DMS153 treated with DMSO at 0.1 percent for 48 hours (cell line): ENCODE data around the gene MYRIP.
"Not testable (repeated sequence)": the region's sequence is repeated elsewhere in the genome, so short reads cannot be mapped to it uniquely, and the experiment has no call there.

Source experiments
- DNase-seq: peaks from one replicate; lab custom pipeline; 2025; ENCODE audit not compliant: unreplicated experiment; lab: John Stamatoyannopoulos, UW

MYRIP gene

DNA sequence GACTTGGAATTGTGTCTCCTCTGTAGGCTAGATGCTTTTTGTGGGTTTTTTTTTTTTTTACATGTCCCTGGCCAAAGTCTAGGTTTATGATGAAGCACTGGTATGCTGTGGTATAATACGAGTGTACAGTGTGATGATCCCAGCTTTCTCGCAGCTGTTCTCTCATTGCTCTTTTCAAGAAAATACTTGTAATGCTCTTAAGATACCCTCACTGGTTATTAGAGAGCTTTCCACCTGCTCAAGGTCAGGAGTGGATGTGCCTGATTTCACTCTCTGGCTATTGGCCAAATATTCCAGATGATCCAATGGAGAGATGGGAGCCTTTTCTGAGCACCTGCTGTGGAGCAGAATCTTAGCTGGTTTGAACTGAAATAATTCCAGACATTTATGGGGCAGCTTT lies 215.1 kb downstream of the MYRIP start:
- no peak for DNase-seq

DNA sequence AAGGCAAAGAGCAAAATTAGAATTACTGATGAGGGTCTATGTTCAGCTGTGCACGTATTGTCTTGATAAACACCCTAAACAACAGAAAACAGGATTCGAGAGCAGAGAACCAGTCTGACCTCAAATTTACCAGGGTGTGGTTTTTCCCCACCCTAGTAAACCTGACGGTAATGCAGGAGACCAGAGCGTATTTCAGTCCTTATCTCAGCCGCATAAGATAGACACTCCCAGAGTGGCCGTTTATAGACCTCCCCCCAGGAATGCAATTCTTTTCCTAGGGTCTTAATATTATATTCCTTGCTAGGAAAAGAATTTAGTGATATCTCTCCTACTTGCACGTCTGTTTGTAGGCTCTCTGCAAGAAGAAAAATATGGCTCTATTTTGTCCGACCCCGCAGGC lies 216.5 kb downstream of the MYRIP start:
- not testable (repeated sequence) for DNase-seq

DNA sequence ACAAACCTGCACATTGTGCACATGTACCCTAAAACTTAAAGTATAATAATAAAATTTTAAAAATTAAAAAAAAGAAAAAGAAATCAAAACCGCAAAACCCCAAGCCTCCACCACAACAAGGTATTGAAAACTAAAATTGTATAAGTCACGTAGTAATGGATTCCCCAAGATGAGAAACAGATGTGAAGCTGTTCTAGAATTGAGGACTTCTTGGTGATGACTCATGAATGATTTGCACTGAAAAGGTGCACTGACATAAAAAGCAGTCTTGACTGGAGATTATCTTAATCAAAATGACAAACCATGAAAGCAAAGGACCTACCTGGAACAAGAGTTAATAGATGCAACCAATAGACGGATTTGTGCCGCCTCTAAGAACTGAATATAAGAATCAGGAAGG lies 225.8 kb downstream of the MYRIP start:
- no peak for DNase-seq

DNA sequence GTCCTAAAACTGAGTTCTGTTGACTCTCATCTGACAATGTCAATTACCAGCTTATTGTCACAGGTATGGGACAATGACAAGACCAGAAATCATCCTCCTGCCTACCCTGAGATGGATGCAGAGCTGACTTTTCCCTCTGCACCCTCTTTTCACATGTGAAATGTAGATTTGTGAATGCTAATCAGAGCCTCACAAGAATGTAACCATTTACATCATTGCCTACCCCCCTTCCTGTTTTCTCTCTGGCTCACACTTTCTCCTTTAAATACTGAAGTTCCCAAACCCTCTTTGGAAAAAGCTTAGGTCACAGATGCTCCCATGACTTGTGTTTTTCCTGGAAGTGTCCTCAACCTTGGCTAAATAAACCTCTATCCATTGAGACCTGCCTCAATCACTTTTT lies 228.2 kb downstream of the MYRIP start:
- DNase-seq = no peak

DNA sequence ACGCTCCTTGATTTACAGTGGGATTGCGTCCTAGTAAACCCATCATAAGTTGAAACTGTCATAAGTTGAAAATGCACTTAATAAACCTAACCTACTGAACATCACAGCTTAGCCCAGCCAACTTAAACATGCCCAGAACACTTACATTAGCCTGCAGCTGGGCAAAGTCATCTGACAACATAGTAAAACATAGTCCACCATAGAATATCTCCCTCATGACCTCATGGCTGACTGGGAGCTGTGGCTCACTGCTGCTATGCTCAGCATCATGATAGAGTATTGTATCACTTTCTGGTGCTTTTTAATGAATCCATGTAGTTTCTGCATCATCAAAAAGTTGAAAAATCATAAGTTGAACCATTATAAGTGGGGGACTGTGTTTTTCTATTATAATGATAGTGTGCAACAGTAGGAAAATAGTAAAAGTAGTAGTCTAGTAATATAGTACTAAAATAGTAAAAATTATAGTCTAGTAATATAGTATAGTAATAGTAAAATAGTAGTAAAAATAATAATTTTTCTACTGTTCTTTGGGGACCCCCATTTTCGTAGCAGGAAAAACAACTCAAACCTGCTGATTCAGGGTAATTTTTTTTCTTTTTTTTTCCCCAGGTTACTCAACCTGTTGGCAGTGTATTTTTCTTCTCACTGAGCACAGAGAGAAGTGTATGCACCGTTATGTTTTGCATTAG lies 233.5 kb downstream of the MYRIP start:
- no peak for DNase-seq

DNA sequence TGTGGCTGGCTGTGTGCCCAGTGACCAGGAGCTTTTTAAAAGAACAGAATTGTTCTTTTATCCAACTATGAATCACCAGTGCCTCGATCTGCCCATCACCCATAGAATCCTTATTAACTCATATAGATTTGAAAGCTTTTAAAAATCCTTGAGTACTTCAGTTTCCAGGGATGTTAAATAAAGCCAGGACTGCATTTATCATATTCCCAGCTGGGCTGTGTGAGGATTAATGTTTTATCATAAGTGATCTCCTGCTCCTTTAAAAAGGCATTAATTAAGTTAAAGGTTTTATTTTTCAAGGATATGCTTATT lies 234.0 kb downstream of the MYRIP start:
- no peak for DNase-seq

DNA sequence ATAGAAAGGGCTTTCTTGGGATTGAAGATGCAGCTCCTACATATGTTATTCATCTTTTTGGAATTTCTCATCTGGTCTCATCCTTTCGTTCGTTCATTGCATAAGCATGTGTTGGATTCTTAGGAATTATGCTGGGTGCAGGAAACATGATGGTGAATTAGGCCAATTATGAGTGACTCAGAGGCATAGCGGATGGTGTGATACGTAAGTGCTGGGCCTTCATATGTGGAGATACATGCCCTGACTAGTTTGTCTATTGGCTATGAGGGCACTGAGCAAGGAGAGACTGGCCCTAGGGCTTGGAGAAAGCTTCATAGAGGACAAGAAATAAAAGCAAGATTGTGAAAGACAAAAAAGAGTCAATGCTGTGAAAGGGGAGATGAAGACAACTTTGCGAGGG lies 235.1 kb downstream of the MYRIP start:
- no peak for DNase-seq

DNA sequence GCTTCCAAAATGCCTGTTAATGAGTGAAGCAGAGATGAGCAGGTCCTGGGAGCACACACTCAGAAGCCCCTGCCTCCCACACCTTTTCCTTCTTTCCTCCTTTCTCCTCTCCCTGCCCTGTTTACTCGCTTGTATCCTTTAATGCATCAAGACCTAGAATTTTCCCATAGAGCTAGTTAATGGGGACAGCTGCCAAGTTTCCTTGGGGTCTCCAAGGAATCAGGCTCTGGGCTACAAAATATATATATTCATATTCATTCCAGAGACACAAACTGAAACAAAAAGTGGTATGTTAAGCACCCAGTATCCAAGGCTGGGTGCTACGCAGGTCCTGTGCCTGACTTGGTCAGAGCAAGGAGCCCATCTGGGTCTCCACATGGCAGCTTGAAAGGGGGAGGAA lies 235.6 kb downstream of the MYRIP start:
- no peak for DNase-seq

DNA sequence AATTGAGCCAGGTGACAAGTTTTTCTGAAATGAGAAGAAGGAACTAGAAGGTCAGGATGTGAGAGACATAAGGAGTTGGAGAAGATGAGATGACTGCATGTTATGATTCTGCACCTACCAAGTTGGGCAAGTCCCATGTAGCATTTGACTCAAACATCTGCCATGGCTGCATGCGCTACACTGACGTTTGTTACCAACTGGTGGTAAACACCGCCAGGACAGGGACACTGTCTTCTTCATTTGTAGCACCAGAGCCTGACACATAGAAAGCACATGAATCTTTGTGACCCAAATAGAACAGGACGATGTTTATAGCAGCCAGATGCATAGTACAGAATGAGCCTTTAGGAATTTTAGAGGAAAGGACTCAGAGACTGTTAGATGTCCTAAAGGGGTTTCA lies 236.7 kb downstream of the MYRIP start:
- DNase-seq = no peak

DNA sequence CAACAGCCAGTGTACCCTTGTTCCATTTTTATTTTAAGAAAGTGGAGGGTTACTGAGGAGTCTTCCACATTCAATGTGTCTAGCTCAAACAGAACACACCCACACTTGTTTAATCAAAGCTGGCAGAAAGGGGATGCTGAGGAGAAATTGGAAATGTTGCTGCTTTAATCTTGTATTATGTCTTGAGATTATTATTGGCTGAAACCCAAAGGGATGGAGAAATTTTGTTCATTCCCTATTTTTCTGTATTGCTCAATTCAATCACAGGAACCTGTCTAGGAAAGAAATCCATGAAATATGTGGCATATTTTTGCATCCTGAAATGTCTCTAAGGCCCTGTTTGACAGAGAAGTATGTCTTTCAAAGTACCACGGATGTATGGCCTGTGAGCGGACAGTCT lies 238.0 kb downstream of the MYRIP start:
- DNase-seq = no peak

DNA sequence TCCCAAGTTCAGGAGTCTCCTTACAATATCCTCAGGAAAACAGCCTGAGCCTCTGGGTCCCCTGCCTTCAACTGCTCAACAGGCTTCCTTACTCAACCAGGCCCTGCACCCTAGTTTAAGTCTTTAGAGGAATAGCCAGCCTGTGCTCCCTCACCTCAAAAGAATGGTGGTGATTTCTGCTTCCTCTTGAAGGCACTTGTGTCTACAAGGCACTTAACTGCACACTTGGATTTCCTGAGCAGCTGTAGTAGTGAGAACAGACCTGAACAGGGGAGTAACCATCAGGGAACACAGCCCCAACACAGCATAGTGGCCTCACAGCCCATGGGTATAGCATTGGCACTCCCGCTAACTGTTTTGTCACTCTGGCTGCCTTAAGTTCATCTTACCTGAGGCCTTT lies 244.3 kb downstream of the MYRIP start:
- DNase-seq = no peak

DNA sequence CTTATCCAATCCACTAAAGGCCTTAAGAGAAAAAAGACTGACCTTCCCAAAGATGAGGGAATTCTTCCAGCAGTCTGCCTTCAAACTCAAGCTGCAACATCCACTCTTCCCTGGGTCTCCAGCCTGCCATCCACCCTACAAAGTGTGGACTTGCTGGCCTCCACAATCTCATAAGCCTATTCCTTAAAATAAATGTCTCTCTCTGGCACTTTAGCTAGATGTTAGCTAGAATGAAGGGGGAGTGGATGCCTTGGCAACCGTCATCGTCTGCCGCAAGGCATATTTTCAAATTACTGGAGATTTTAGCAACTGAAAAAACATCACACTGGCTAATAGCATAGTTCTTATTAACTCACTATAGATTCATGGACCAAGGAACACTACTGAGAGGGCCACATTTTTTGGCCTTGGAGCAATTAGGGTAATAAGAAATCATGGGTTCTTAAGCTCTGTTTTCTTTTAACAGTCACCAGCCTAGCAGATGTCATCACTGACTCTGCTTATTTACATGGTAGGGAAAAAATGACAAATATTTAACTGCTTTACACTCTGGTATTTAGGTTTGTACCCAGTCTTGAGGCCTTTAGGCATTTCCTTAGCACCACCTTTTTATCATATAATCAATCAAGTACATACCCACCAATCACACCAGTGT lies 245.3 kb downstream of the MYRIP start:
- no peak for DNase-seq

DNA sequence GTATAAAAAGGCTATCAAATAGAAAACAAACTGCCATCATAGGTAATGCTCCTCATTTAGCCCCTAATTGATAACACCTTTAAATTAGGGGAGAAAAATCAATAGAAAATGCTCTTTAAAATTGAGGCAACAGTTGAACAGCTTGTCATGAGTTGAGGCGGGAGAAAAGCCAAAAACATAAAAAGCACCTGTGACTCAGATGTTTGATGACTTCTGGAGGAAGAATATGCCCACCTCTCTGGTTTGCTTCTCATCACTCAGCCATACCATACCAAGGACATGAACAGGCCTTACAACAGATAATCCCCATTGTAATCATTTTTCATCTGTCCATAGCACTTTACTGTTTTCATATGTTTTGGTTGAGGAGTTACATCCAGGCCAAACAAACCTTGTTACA lies 246.0 kb downstream of the MYRIP start:
- DNase-seq = no peak

DNA sequence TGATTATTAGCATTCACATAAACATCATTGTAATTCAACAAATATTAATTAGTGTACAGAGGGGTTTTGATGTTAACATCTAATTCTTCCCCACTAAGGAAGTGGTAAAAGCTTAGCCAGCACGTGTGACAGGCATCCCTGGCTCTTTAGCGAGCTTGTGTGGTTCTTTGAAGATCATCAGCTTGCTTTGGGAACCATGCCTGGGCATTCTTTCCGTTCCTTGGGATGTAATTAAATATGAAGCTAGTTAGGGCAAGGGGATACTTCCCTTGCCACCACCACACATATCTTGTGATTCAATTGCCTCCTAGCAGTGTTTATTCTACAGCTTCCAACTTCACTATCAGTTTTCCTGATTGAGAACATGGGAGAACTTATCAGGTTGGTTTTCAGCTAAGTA lies 246.5 kb downstream of the MYRIP start:
- no peak for DNase-seq

DNA sequence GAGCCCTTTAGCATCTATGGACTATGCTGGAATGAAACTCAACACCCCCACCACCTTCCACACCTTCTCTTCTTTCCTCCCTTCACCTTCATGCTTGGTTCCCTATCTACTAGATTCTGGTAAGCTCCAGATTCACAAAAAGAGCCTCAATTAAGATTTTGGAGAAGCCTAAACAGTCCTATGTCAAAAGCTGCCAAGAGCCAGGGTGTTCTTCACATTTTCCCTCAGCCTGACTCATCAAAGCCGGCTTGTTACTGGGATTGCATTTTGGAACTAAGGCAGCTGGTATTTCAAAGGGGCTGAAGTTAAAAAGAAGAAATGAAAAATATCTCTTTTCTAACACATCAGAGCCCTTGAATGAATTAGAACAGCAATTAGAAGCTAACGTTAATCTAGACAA lies 247.7 kb downstream of the MYRIP start:
- DNase-seq = no peak

DNA sequence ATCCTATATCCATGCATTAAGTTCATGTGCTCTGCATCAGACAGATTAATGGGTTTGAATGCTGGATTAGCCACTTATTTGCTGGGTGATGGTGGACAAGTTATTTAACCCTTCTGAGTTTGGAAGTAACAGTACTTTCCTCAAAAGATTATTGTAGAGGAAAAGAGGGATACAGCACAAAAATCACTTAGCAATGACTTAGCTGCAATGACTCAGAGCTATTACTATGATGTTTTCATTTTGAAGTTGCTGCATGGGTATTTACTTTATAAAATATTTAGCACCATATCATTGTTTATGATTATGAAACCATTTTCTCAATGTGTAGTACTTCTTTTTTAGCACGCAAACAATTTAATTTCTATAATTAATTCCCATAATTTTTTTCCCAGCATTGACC lies 248.4 kb downstream of the MYRIP start:
- no peak for DNase-seq

DNA sequence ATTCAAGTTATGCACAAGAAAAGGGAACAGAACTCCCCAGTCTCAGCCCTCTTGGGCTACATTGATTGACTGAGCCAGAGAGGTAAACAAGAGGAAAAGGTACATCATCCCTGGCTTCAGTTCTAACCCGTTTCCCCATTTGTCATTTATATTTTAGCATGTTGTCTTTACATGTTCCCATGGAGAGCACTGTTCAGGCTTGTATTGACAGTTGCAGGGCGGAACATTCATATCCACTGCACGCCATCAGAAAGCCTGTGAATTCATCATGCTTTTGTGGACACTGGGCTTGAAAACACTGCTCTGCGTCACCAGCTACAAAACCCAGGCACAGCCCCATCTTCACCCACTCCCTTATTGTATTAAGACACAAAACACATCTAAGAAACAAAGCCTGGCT lies 259.2 kb downstream of the MYRIP start:
- DNase-seq = no peak

DNA sequence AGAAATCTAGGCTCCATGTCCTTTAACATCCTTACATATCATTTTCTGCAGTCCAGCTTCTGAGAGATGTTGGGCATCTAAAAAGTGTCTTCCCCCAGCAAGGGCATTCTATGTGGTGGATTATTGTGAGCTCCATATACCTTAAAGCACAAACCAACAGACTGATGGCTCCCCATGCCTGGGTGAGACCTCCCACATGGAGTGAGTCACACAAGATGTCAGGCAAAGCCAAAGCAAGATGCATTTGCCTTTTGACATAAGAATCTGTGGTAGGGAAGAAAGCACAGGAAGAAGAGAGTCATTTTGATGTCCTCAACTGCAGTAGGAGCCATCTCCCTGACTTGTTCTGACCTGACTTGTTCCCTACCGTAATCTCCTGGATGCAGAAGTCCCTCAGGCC lies 261.4 kb downstream of the MYRIP start:
- no peak for DNase-seq

DNA sequence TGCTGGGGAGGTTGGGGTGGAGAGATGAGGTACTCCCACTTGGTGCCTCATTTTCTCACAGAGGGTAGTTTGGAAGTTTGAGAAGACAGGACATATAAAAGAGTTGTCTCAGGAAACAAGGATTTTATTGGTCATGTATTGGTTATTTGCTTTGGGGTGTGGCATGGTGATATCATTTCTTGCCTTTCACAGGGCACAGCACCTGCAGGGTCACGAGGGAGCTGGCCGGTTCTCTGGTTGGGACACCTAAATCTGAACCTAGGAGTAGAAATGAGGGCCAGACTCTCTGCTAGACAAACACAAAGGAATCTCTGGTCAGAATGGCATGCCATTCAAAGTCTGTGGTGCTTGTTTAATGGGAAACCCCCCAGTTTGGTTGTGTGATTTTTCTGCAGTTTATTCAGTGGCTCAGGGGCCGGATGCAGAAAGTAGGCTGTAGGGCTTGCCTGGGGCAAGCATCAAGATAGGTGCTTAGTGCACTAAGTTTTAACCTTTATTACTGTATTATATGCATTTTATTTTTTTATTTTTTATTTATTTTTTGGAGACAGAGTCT lies 262.4 kb downstream of the MYRIP start:
- no peak for DNase-seq

DNA sequence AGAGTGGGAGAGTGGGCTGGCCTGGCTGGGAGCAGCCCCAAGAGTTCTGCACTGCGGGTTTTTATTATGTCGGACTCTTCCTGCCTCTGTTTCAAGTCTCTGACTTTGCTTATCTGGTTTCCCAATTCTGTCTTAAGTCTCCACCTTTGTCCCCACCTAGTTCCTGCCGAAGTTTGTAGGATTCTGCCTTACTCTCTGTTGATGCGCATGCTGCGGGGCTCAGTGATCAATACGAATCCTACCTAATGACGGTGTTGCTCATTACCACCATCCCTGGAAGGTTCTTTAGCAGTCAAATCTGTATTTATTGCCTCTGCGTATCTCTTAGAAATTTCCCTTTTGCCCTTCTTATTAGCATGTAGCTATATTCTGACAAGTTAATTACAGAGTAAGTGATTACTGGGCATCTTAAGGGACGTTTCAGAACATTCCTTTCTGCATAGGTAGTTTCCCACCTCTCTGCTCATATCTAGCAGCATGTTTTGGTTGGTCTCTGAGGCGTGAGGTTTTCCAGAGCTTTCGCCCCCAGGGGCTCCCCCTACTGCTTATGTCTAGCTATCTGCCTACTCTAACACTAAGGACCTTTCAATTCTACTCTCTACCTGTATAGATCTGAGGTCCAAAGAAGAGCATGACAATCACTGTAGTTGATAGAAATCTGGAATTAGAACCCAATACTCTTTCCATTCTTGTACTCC lies 264.1 kb downstream of the MYRIP start:
- no peak for DNase-seq

DNA sequence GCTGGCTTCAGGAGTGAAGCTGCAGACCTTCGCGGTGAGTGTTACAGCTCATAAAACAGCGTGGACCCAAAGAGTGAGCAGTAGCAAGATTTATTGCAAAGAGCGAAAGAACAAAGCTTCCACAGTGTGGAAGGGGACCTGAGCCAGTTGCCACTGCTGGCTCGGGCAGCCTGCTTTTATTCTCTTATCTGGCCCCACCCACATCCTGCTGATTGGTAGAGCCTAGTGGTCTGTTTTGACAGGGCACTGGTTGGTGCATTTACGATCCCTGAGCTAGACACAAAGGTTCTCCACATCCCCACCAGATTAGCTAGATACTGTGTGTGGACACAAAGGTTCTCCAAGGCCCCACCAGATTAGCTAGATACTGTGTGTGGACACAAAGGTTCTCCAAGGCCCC lies 267.7 kb downstream of the MYRIP start:
- DNase-seq = not testable (repeated sequence)

DNA sequence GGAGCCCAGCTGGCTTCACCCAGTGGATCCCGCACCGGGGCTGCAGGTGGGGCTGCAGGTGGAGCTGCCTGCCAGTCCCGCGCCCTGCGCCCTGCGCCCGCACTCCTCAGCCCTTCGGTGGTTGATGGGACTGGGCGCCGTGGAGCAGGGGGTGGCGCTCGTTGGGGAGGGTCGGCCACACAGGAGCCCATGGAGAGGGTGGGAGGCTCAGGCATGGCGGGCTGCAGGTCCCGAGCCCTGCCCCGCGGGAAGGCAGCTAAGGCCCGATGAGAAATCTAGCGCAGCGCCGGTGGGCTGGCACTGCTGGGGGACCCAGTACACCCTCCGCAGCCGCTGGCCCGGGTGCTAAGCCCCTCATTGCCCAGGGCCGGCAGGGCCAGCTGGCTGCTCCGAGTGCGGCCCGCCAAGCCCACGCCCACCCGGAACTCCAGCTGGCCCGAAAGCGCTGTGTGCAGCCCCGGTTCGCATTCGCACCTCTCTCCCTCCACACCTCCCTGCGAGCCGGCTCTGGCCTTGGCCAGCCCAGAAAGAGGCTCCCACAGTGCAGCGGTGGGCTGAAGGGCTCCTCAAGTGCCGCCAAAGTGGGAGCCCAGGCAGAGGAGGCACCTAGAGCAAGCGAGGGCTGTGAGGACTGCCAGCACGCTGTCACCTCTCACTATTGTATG lies 268.6 kb downstream of the MYRIP start:
- not testable (repeated sequence) for DNase-seq
